ENCODE data around the gene STK35. TPM values are rescaled to one million over a fixed set of nuclear protein-coding genes. Genes with fewer than 3 reads are reported as not detected.

STK35 gene
- total RNA-seq, 4 donors from 2014 or later = 10.2 to 28.0 (median 17.5) TPM

GRCh38 chr20:2142649-2143048, 41.0 kb downstream of the STK35 start:
- TF ChIP-seq, protein P1, sequence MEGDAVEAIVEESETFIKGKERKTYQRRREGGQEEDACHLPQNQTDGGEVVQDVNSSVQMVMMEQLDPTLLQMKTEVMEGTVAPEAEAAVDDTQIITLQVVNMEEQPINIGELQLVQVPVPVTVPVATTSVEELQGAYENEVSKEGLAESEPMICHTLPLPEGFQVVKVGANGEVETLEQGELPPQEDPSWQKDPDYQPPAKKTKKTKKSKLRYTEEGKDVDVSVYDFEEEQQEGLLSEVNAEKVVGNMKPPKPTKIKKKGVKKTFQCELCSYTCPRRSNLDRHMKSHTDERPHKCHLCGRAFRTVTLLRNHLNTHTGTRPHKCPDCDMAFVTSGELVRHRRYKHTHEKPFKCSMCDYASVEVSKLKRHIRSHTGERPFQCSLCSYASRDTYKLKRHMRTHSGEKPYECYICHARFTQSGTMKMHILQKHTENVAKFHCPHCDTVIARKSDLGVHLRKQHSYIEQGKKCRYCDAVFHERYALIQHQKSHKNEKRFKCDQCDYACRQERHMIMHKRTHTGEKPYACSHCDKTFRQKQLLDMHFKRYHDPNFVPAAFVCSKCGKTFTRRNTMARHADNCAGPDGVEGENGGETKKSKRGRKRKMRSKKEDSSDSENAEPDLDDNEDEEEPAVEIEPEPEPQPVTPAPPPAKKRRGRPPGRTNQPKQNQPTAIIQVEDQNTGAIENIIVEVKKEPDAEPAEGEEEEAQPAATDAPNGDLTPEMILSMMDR (IDR thresholded peaks at IDR 0.05) = no peak
- no peak for TF ChIP-seq POLR2A (IDR thresholded peaks at IDR 0.05)

GRCh38 chr20:2143594-2143993, 42.0 kb downstream of the STK35 start:
- intact Hi-C loops (cut with DNase I; ENCODE audit: low total_unique reads) = no loop called here
- H3K27ac ChIP-seq = no peak overlapping the region
- no peaks in the 10 kb centered on the region for H3K4me1 ChIP-seq
- H3K9me3 ChIP-seq = no peaks in the 10 kb centered on the region
- H3K4me3 ChIP-seq = no peak overlapping the region
- H3K27me3 ChIP-seq = no peaks in the 10 kb centered on the region
- no peak for DNase-seq
- no peak for TF ChIP-seq POLR2A (IDR thresholded peaks at IDR 0.05)
- TF ChIP-seq, protein P1 (IDR thresholded peaks at IDR 0.05) = no peak
- no peaks in the 10 kb centered on the region for H3K36me3 ChIP-seq

More at GRCh38 chr20:2142649-2143048, 41.0 kb downstream of the STK35 start:
- no peaks in the 10 kb centered on the region for H3K36me3 ChIP-seq
- no peaks in the 10 kb centered on the region for H3K4me1 ChIP-seq
- no peaks in the 10 kb centered on the region for H3K27me3 ChIP-seq
- no peak overlapping the region for H3K27ac ChIP-seq
- intact Hi-C loops (cut with DNase I; ENCODE audit: low total_unique reads) = no loop called here
- no peaks in the 10 kb centered on the region for H3K9me3 ChIP-seq
- H3K4me3 ChIP-seq = no peak overlapping the region
- no peak for DNase-seq

DNA sequence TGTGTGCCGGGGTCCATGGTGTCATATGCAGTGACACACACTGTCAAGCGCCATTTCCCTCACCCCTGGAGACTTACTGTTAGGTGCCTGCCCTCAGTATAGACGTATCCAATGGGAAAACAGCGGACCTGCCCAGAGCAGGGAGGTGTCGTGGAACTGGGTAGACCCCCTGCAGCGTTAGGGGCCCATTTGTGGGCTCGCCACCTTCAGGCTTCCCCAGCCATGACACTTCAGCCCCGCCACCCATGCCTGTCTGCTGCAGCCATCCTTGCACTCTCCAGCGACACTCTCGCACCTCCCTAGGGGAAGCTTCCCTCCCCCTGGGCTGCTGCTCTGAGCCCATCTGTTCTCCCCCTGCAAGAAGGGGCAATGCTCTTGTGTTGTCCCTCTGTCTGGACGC, 43.2 kb downstream of the STK35 start:
- no peaks in the 10 kb centered on the region for H3K9me3 ChIP-seq
- H3K4me3 ChIP-seq = no peak overlapping the region
- no peaks in the 10 kb centered on the region for H3K4me1 ChIP-seq
- TF ChIP-seq, protein P1 (IDR thresholded peaks at IDR 0.05) = no peak
- TF ChIP-seq POLR2A (IDR thresholded peaks at IDR 0.05) = no peak
- DNase-seq = no peak
- intact Hi-C loops (cut with DNase I; ENCODE audit: low total_unique reads) = no loop called here
- no peaks in the 10 kb centered on the region for H3K27me3 ChIP-seq
- H3K36me3 ChIP-seq = no peaks in the 10 kb centered on the region
- H3K27ac ChIP-seq = no peak overlapping the region

- DNase-seq = no peak
- intact Hi-C loops (cut with DNase I; ENCODE audit: low total_unique reads) = no loop called here
- TF ChIP-seq POLR2A (IDR thresholded peaks at IDR 0.05) = no peak
- TF ChIP-seq, protein P1 (IDR thresholded peaks at IDR 0.05) = no peak
- Histone ChIP-seq H3K9me3 (no peaks in the 10 kb centered on the region), H3K4me1 (no peaks in the 10 kb centered on the region), H3K4me3 (no peak overlapping the region), H3K27me3 (no peaks in the 10 kb centered on the region), H3K36me3 (no peaks in the 10 kb centered on the region), H3K27ac (no peak overlapping the region)
Observed at GRCh38 chr20:2145376-2145775, 43.7 kb downstream of the STK35 start.

DNA sequence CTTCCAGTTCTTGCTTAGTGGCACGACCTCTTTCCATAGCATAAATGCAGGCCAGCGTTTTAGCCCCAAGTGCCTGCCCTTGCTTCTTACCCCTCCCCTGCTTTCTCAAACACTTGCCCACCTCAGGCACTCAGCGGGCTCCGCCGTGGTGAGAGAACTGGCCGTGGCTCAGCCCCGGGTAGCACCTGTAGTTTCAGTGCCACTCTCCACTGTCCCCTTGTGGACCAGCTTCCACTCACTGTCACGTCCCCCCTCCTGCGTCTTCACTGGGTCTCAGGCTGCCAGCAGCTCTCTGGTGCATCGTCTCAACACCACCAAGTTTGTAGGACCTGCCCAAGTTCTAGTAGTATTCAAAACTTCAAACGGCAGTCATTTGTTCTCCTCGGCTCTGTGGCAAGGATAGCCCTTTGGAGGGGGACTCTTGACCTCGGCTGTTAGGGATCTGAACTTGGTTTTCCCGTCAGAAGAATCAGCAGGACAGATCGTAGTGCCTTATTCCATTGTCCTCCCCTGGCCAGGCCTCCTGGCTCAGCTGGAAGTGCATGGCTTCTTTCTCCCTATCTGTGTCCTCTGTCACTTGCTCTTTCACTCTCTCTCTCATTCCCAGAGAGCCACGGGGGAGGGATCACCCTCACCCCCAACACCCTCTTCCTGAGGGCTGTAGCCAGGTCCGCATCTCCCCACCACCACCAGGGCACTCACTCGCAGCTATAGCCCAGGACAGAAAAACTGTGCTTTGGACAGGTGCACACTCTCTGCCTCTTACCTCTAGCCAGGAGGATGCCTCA, 44.6 kb downstream of the STK35 start:
- Histone ChIP-seq H3K27ac (no peak overlapping the region), H3K9me3 (no peaks in the 10 kb centered on the region), H3K36me3 (no peaks in the 10 kb centered on the region), H3K4me1 (peaks cover 0 to 7% of the 10 kb centered on the region in 2 donors), H3K4me3 (no peak overlapping the region), H3K27me3 (no peaks in the 10 kb centered on the region)
- TF ChIP-seq, protein P1 (IDR thresholded peaks at IDR 0.05) = no peak
- no peak for TF ChIP-seq POLR2A (IDR thresholded peaks at IDR 0.05)
- intact Hi-C loops (cut with DNase I; ENCODE audit: low total_unique reads) = no loop called here
- no peak for DNase-seq

Data from uterus (tissue), 4 donors.